A549 (cell line): ENCODE measurements around the gene ADARB1.

ENCODE experiments used
- EP300 ChIP-seq, 2 experiments: fragments of >200 bp; sonication (Bioruptor Twin); formaldehyde crosslinking; IDR thresholded peaks; 2 replicates in 1 of 2; 3 replicates in 1 of 2; pipeline ENCODE4 v1.6.1; 2016 to 2017
- POLR2A ChIP-seq: IDR thresholded peaks from 2 replicates; pipeline ENCODE4 v1.6.1; 2012; ENCODE audit warnings: mild to moderate bottlenecking, low read length
- TF ChIP-seq, protein P1 (sequence below): fragments of >200 bp; sonication (Bioruptor Twin); formaldehyde crosslinking; IDR thresholded peaks from 3 replicates; pipeline ENCODE4 v1.5.1; 2016
- TF ChIP-seq, protein P2 (sequence below): fragments of 200-600 bp; sonication (generic); IDR thresholded peaks from 2 replicates; pipeline ENCODE4 v1.6.1; 2016; ENCODE audit warnings: antibody characterized with exemption, mild to moderate bottlenecking, moderate library complexity

DNA sequence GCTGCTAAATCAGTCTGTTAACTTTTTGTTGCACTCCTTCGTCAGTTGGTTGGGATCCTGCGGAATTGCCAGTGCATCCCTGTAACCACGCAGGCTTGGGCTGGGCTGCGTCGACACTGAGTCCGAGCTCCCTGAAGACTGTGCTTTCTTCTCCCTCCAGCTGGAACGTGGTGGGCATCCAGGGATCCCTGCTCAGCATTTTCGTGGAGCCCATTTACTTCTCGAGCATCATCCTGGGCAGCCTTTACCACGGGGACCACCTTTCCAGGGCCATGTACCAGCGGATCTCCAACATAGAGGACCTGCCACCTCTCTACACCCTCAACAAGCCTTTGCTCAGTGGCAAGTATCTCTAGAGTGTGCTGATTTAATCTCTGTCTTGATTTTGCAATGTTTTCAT, 130.0 kb downstream of the ADARB1 start:
- TF ChIP-seq, protein P1, sequence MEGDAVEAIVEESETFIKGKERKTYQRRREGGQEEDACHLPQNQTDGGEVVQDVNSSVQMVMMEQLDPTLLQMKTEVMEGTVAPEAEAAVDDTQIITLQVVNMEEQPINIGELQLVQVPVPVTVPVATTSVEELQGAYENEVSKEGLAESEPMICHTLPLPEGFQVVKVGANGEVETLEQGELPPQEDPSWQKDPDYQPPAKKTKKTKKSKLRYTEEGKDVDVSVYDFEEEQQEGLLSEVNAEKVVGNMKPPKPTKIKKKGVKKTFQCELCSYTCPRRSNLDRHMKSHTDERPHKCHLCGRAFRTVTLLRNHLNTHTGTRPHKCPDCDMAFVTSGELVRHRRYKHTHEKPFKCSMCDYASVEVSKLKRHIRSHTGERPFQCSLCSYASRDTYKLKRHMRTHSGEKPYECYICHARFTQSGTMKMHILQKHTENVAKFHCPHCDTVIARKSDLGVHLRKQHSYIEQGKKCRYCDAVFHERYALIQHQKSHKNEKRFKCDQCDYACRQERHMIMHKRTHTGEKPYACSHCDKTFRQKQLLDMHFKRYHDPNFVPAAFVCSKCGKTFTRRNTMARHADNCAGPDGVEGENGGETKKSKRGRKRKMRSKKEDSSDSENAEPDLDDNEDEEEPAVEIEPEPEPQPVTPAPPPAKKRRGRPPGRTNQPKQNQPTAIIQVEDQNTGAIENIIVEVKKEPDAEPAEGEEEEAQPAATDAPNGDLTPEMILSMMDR: no peak
- TF ChIP-seq, protein P2, sequence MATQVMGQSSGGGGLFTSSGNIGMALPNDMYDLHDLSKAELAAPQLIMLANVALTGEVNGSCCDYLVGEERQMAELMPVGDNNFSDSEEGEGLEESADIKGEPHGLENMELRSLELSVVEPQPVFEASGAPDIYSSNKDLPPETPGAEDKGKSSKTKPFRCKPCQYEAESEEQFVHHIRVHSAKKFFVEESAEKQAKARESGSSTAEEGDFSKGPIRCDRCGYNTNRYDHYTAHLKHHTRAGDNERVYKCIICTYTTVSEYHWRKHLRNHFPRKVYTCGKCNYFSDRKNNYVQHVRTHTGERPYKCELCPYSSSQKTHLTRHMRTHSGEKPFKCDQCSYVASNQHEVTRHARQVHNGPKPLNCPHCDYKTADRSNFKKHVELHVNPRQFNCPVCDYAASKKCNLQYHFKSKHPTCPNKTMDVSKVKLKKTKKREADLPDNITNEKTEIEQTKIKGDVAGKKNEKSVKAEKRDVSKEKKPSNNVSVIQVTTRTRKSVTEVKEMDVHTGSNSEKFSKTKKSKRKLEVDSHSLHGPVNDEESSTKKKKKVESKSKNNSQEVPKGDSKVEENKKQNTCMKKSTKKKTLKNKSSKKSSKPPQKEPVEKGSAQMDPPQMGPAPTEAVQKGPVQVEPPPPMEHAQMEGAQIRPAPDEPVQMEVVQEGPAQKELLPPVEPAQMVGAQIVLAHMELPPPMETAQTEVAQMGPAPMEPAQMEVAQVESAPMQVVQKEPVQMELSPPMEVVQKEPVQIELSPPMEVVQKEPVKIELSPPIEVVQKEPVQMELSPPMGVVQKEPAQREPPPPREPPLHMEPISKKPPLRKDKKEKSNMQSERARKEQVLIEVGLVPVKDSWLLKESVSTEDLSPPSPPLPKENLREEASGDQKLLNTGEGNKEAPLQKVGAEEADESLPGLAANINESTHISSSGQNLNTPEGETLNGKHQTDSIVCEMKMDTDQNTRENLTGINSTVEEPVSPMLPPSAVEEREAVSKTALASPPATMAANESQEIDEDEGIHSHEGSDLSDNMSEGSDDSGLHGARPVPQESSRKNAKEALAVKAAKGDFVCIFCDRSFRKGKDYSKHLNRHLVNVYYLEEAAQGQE: no peak
- TF ChIP-seq POLR2A: no peak
- TF ChIP-seq EP300 (IDR thresholded peaks at IDR 0.05): no peak
